ENCODE results near the gene COQ10B. TPM values are rescaled to one million over a fixed set of nuclear protein-coding genes. Genes with fewer than 3 reads are reported as not detected.

Gene COQ10B
- total and polyA plus RNA-seq, 4 donors = 12.0 to 22.1 (median 16.5) TPM

DNA sequence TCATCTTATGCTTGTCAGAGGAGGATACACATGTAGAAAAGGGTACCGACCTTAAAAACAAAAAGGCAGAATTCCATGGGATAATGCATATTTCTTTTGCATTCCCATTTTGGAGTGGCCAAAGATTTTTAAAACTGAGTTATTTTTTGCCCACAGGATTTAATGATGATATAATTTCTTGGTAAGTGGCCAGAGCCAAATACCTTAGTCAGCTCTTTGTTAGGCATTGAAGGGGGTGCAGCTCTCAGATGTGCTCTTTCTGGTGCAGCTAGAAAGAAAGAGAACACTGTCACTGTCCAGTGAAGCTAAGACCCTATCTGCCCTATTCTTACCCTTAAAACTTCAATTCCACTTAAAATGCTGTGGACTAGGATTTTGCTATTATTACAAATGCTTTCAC is 10.8 kb downstream of the COQ10B start:
- Histone ChIP-seq H3K36me3 (ENCODE audit: control insufficient read depth in 4 of 4, insufficient read depth in 3 of 4, low read depth in 1 of 4, low read length in 3 of 4) (peaks cover 5 to 50% (median 44%) of the 10 kb centered on the region in 4 donors), H3K4me1 (ENCODE audit: control insufficient read depth in 4 of 4, insufficient read depth in 4 of 4, low read length in 3 of 4) (no peaks in the 10 kb centered on the region), H3K9ac (ENCODE audit: low read depth in 1 of 2, low read length in 2 of 2) (no peak overlapping the region), H3K9me3 (ENCODE audit: control insufficient read depth in 4 of 4, low read length in 3 of 4) (no peaks in the 10 kb centered on the region), H3K27ac (ENCODE audit: low read depth in 1 of 2, low read length in 2 of 2) (no peak overlapping the region), H3K4me3 (ENCODE audit: low read depth in 1 of 3, low read length in 3 of 3) (no peak overlapping the region), H3K27me3 (ENCODE audit: control insufficient read depth in 4 of 4, insufficient read depth in 4 of 4, low read length in 3 of 4) (no peaks in the 10 kb centered on the region)
- 87% methylated on average over 1 of the region's 1 CpG for WGBS
- DNase-seq (ENCODE audit: low spot score) = no peak
- TF ChIP-seq CTCF (IDR thresholded peaks at IDR 0.05; ENCODE audit: low read depth, low read length, missing input control) (no peak), NR2F2 (IDR thresholded peaks at IDR 0.05) (no peak), EGR1 (IDR thresholded peaks at IDR 0.05; ENCODE audit: low read depth in 2 of 2) (no peak), HNF4G (IDR thresholded peaks at IDR 0.05) (no peak), SP1 (IDR thresholded peaks at IDR 0.05) (no peak), FOXA2 (IDR thresholded peaks at IDR 0.05) (no peak), RXRA (IDR thresholded peaks at IDR 0.05) (no peak), REST (IDR thresholded peaks at IDR 0.05) (no peak), RAD21 (IDR thresholded peaks at IDR 0.05) (no peak), TAF1 (conservative IDR thresholded peaks at IDR 0.05) (no peak), FOXA1 (IDR thresholded peaks at IDR 0.05) (no peak), JUND (IDR thresholded peaks at IDR 0.05) (no peak), GABPA (IDR thresholded peaks at IDR 0.05 in 1 of 2, conservative IDR thresholded peaks at IDR 0.05 in 1 of 2) (no peak), HNF4A (conservative IDR thresholded peaks at IDR 0.05) (no peak)
- TF ChIP-seq, protein P1, sequence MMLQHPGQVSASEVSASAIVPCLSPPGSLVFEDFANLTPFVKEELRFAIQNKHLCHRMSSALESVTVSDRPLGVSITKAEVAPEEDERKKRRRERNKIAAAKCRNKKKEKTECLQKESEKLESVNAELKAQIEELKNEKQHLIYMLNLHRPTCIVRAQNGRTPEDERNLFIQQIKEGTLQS (IDR thresholded peaks at IDR 0.05) = no peak
- TF ChIP-seq, protein P2, sequence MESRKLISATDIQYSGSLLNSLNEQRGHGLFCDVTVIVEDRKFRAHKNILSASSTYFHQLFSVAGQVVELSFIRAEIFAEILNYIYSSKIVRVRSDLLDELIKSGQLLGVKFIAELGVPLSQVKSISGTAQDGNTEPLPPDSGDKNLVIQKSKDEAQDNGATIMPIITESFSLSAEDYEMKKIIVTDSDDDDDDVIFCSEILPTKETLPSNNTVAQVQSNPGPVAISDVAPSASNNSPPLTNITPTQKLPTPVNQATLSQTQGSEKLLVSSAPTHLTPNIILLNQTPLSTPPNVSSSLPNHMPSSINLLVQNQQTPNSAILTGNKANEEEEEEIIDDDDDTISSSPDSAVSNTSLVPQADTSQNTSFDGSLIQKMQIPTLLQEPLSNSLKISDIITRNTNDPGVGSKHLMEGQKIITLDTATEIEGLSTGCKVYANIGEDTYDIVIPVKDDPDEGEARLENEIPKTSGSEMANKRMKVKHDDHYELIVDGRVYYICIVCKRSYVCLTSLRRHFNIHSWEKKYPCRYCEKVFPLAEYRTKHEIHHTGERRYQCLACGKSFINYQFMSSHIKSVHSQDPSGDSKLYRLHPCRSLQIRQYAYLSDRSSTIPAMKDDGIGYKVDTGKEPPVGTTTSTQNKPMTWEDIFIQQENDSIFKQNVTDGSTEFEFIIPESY (IDR thresholded peaks at IDR 0.05) = no peak
- TF ChIP-seq, protein P3, sequence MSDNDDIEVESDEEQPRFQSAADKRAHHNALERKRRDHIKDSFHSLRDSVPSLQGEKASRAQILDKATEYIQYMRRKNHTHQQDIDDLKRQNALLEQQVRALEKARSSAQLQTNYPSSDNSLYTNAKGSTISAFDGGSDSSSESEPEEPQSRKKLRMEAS (IDR thresholded peaks at IDR 0.05) = no peak
